ENCODE results near the gene MARS1. TPM values are rescaled to one million over a fixed set of nuclear protein-coding genes. Genes with fewer than 3 reads are reported as not detected.

Gene MARS1
- total RNA-seq, 1 donor from 2014 or later = 351 TPM

GRCh38 chr12:57528831-57529555 is 41.1 kb downstream of the MARS1 start:
- Mint-ChIP-seq H3K4me3 (ENCODE audit: unreplicated experiment) (no peak overlapping the region), H3K9me3 (ENCODE audit: unreplicated experiment) (no peaks in the 10 kb centered on the region), H3K27ac (ENCODE audit: unreplicated experiment) (no peak overlapping the region), H3K27me3 (ENCODE audit: low read depth, unreplicated experiment) (no peaks in the 10 kb centered on the region), H3K36me3 (ENCODE audit: low read depth, unreplicated experiment) (peaks cover 13% of the 10 kb centered on the region), H3K4me1 (ENCODE audit: low read depth, unreplicated experiment) (peaks cover 16% of the 10 kb centered on the region)
- peaks cover 58% of the 10 kb centered on the region for H3K36me3 ChIP-seq (ENCODE audit: insufficient read depth, low read length)
- H3K9me3 ChIP-seq (ENCODE audit: insufficient read depth, low read depth, low read length) = no peaks in the 10 kb centered on the region
- no peak overlapping the region for H3K27ac ChIP-seq (ENCODE audit: low read depth, low read length)
- H3K79me2 ChIP-seq (ENCODE audit: insufficient read depth, low read length) = peaks cover 21% of the 10 kb centered on the region
- no peak overlapping the region for H3K4me2 ChIP-seq (ENCODE audit: low read length)
- H3K4me1 ChIP-seq (ENCODE audit: insufficient read depth, low read length) = peaks cover 9% of the 10 kb centered on the region
- H3K4me3 ChIP-seq (ENCODE audit: insufficient read depth, low read depth, low read length) = no peak overlapping the region
- H3K9ac ChIP-seq (ENCODE audit: low read length) = no peak overlapping the region
- peaks cover 60% of the 10 kb centered on the region for H4K20me1 ChIP-seq (ENCODE audit: insufficient read depth, low read length)
- FAIRE-seq (no peak), DNase-seq (ENCODE audit: low read depth) (no peak)
- TF ChIP-seq EZH2 (IDR thresholded peaks at IDR 0.05; ENCODE audit: insufficient read depth, low read length) (no peak), CTCF (IDR thresholded peaks at IDR 0.05; ENCODE audit: insufficient read depth, low read depth, low read length) (no peak)
- H3K27me3 ChIP-seq (ENCODE audit: insufficient read depth, low read length) = no peaks in the 10 kb centered on the region
- H2AFZ ChIP-seq (ENCODE audit: low read depth, low read length) = no peak overlapping the region

- H3K27ac Mint-ChIP-seq (ENCODE audit: unreplicated experiment) = no peak overlapping the region
These were observed 42.0 kb downstream of the MARS1 start for GRCh38 chr12:57529831-57530230.

More at GRCh38 chr12:57529831-57530230, 42.0 kb downstream of the MARS1 start:
- FAIRE-seq = no peak
- Histone ChIP-seq H3K4me2 (ENCODE audit: low read length) (no peak overlapping the region), H2AFZ (ENCODE audit: low read depth, low read length) (no peak overlapping the region), H3K27me3 (ENCODE audit: insufficient read depth, low read length) (no peaks in the 10 kb centered on the region), H3K9ac (ENCODE audit: low read length) (no peak overlapping the region), H3K4me3 (ENCODE audit: insufficient read depth, low read depth, low read length) (no peak overlapping the region), H4K20me1 (ENCODE audit: insufficient read depth, low read length) (peaks cover 54% of the 10 kb centered on the region), H3K79me2 (ENCODE audit: insufficient read depth, low read length) (peaks cover 12% of the 10 kb centered on the region), H3K36me3 (ENCODE audit: insufficient read depth, low read length) (peaks cover 63% of the 10 kb centered on the region), H3K27ac (ENCODE audit: low read depth, low read length) (no peak overlapping the region), H3K9me3 (ENCODE audit: insufficient read depth, low read depth, low read length) (no peaks in the 10 kb centered on the region), H3K4me1 (ENCODE audit: insufficient read depth, low read length) (peaks cover under 1% of the 10 kb centered on the region)
- Mint-ChIP-seq H3K4me1 (ENCODE audit: low read depth, unreplicated experiment) (peaks cover 9% of the 10 kb centered on the region), H3K9me3 (ENCODE audit: unreplicated experiment) (no peaks in the 10 kb centered on the region), H3K36me3 (ENCODE audit: low read depth, unreplicated experiment) (peaks cover 17% of the 10 kb centered on the region), H3K4me3 (ENCODE audit: unreplicated experiment) (no peak overlapping the region), H3K27me3 (ENCODE audit: low read depth, unreplicated experiment) (no peaks in the 10 kb centered on the region)
- TF ChIP-seq CTCF (IDR thresholded peaks at IDR 0.05; ENCODE audit: insufficient read depth, low read depth, low read length) (no peak), EZH2 (IDR thresholded peaks at IDR 0.05; ENCODE audit: insufficient read depth, low read length) (no peak)
- no peak for DNase-seq (ENCODE audit: low read depth)
